NCI-H460 (cell line): ENCODE results near the gene C5orf58. TPM values are rescaled to one million over a fixed set of nuclear protein-coding genes. Genes with fewer than 3 reads are reported as not detected.

Source experiments
- total RNA-seq: library from RNA; depleted of rRNA; stranded (reverse); fragments of >200 nt; shearing (Covaris generic); gene quantifications from 2 replicates; pipeline ENCODE4 v1.2.3, GENCODE V29; 2014; rRNA removed

Gene C5orf58
- total RNA-seq, 1 experiment from 2014 or later = not detected

Other genes with a start within 250 kb of the C5orf58 start
- gene FOXI1, start 127.1 kb upstream of the C5orf58 start, total RNA-seq = not detected in 2 replicates
- not detected in 2 replicates for gene LCP2, start 64.8 kb downstream of the C5orf58 start, total RNA-seq
- gene KCNMB1, start 156.4 kb downstream of the C5orf58 start, total RNA-seq = not detected in 2 replicates